Lung microvascular endothelial cell (primary cell): ENCODE measurements around the gene SELENOO. TPM values are rescaled to one million over a fixed set of nuclear protein-coding genes. Genes with fewer than 3 reads are reported as not detected.

Experiments
- DNase-seq, 2 donors: peaks; one replicate each; pipeline versions ENCODE4 v3.0.0 to v3.0.0-alpha.2; 2010; ENCODE audit warnings: low read depth in 2 of 2
- total RNA-seq: library from RNA; depleted of rRNA; stranded (reverse); fragments of >200 nt; gene quantifications from 2 replicates; pipeline ENCODE4 v1.2.1, GENCODE V29; 2014

Gene SELENOO
- total RNA-seq, 1 donor from 2014 or later = 14.1 TPM

- no peak for DNase-seq
These were observed 15.4 kb downstream of the SELENOO start for GRCh38 chr22:50216055-50216683.

GRCh38 chr22:50216684-50217520, 16.1 kb downstream of the SELENOO start:
- no peak for DNase-seq

GRCh38 chr22:50217543-50218152, 16.8 kb downstream of the SELENOO start:
- no peak for DNase-seq

- DNase-seq = no peak
These were observed 17.6 kb downstream of the SELENOO start for GRCh38 chr22:50218153-50218995.

- DNase-seq = peak; percentile 63 to 94
These were observed 18.4 kb downstream of the SELENOO start for GRCh38 chr22:50218996-50219727.

- DNase-seq = no peak
These were observed 19.2 kb downstream of the SELENOO start for GRCh38 chr22:50219800-50220602.

GRCh38 chr22:50220603-50221409, 20.0 kb downstream of the SELENOO start:
- DNase-seq = no peak

GRCh38 chr22:50221410-50222300, 20.8 kb downstream of the SELENOO start:
- no peak for DNase-seq

- no peak for DNase-seq
These were observed 21.7 kb downstream of the SELENOO start for GRCh38 chr22:50222508-50222907.

GRCh38 chr22:50224071-50224470, 23.3 kb downstream of the SELENOO start:
- no peak for DNase-seq

- no peak for DNase-seq
These were observed 24.6 kb downstream of the SELENOO start for GRCh38 chr22:50225200-50225969.

- DNase-seq = no peak
These were observed 25.5 kb downstream of the SELENOO start for GRCh38 chr22:50226063-50226874.

- DNase-seq = no peak
These were observed 26.0 kb downstream of the SELENOO start for GRCh38 chr22:50226875-50227165.

GRCh38 chr22:50227579-50228215, 26.9 kb downstream of the SELENOO start:
- no peak for DNase-seq

- DNase-seq = no peak
These were observed 27.6 kb downstream of the SELENOO start for GRCh38 chr22:50228366-50228765.

- no peak for DNase-seq
These were observed 28.6 kb downstream of the SELENOO start for GRCh38 chr22:50229370-50229769.
